Panc1 (cell line): Measurements from ENCODE around the gene GLT1D1. TPM values are rescaled to one million over a fixed set of nuclear protein-coding genes. Genes with fewer than 3 reads are reported as not detected.

Experiments
- ATAC-seq: fragments of 200-7000 bp; cut with Tn5 transposase; 2 replicates; pipeline ENCODE4 v1.9.1; 2020; ENCODE audit warnings: mild to moderate bottlenecking, moderate library complexity
- BruUV-seq: library from RNA; stranded (reverse); fragments of 400-500 nt; replicated peaks from 2 replicates; lab custom pipeline; 2021; lab: Mats Ljungman, UMichigan
- CTCF ChIA-PET: fragments of 300-600 bp; sonication (Branson Sonifier 250); formaldehyde crosslinking; loops from one replicate; lab custom pipeline; 2022; ENCODE audit warnings: antibody characterized with exemption; lab: Charles Lee
- POLR2A ChIA-PET: fragments of 300-600 bp; sonication (Branson Sonifier 250); formaldehyde crosslinking; loops from one replicate; lab custom pipeline; 2022; ENCODE audit warnings: antibody characterized with exemption; lab: Charles Lee
- DNase-seq: peaks from one replicate; pipeline ENCODE4 v3.0.0-alpha.2; 2010; ENCODE audit warnings: low read depth, low spot score
- H3K27ac ChIP-seq: 2 replicates; pipeline ENCODE4 v1.5.1; 2011; ENCODE audit warnings: mild to moderate bottlenecking, low read length, inconsistent platforms
- H3K27me3 ChIP-seq: fragments of 200-500 bp; sonication (Bioruptor generic); 2 replicates; pipeline ENCODE4 v1.6.0; 2014; ENCODE audit warnings: low read length, inconsistent platforms; ENCODE audit not compliant: control insufficient read depth, insufficient read depth
- H3K36me3 ChIP-seq: fragments of 200-500 bp; sonication (Bioruptor generic); 2 replicates; pipeline ENCODE4 v1.5.1; 2014; ENCODE audit warnings: inconsistent platforms, mild to moderate bottlenecking, low read length, moderate library complexity; ENCODE audit not compliant: control insufficient read depth, insufficient read depth
- H3K4me1 ChIP-seq: 2 replicates; pipeline ENCODE4 v1.5.1; 2011; ENCODE audit warnings: inconsistent platforms, mild to moderate bottlenecking, low read length, moderate library complexity; ENCODE audit not compliant: control insufficient read depth, insufficient read depth
- H3K4me3 ChIP-seq, 2 experiments: 2 replicates each; pipeline ENCODE4 v1.5.1; 2011 to 2012; ENCODE audit warnings: low read depth in 2 of 2, low read length in 2 of 2, mild to moderate bottlenecking in 2 of 2, inconsistent platforms in 1 of 2, moderate library complexity in 1 of 2
- H3K9me3 ChIP-seq: fragments of 200-500 bp; sonication (Bioruptor generic); 2 replicates; pipeline ENCODE4 v1.5.1; 2014; ENCODE audit warnings: low read depth, mild to moderate bottlenecking, inconsistent platforms, low read length, moderate library complexity; ENCODE audit not compliant: control insufficient read depth, insufficient read depth
- POLR2AphosphoS5 ChIP-seq: IDR thresholded peaks from 2 replicates; pipeline ENCODE4 v1.6.1; 2012; ENCODE audit warnings: mild to moderate bottlenecking, low read depth, low read length, moderate library complexity
- REST ChIP-seq, 2 experiments: IDR thresholded peaks; 2 replicates each; pipeline ENCODE4 v1.6.1; 2011 to 2012; ENCODE audit warnings: low read depth in 2 of 2, control low read depth in 1 of 2, low read length in 1 of 2, mild to moderate bottlenecking in 1 of 2, moderate library complexity in 1 of 2; ENCODE audit not compliant: insufficient read depth in 1 of 2
- SIN3A ChIP-seq: IDR thresholded peaks from 2 replicates; pipeline ENCODE4 v1.6.1; 2012; ENCODE audit warnings: low read depth, mild to moderate bottlenecking, low read length, moderate library complexity, borderline replicate concordance; ENCODE audit not compliant: insufficient read depth
- TCF7L2 ChIP-seq: IDR thresholded peaks from 2 replicates; pipeline ENCODE4 v1.6.1; 2011; ENCODE audit warnings: mild to moderate bottlenecking, low read depth, low read length, inconsistent platforms
- in situ Hi-C: cut with HindIII; loops from 2 replicates; pipeline ENCODE4 v1.10.0; 2016; ENCODE audit warnings: low sequenced_read_pairs, low pct_unique_long_range_greater_than_20kb
- intact Hi-C: fragments of 100-400 bp; cut with micrococcal nuclease; formaldehyde crosslinking; loops from one replicate; pipeline ENCODE4 v1.10.0; 2022; ENCODE audit not compliant: unreplicated experiment
- total RNA-seq: library from RNA; stranded (reverse); gene quantifications from one replicate; pipeline ENCODE4 v1.2.1, GENCODE V29; 2021; ENCODE audit not compliant: unreplicated experiment
- TF ChIP-seq, protein P1 (sequence below): fragments of 450-650 bp; IDR thresholded peaks from 2 replicates; pipeline ENCODE4 v1.5.1; 2017; ENCODE audit warnings: mild to moderate bottlenecking

The GLT1D1 gene
- total RNA-seq, 1 experiment from 2014 or later, result not detected

GRCh38 chr12:128959901-128960300 lies 106.6 kb downstream of the GLT1D1 start:
- in situ Hi-C loops (no loop called here), intact Hi-C loops (no loop called here)
- no peak for DNase-seq
- ChIA-PET POLR2A (no interaction called here), CTCF (interaction anchor here (0.6 kb wide), 1 partner anchor 35 kb away, joined by 4 read pairs; no protein-coding TSS in a partner anchor)
- TF ChIP-seq SIN3A (no peak), TCF7L2 (no peak), POLR2AphosphoS5 (no peak), REST (IDR thresholded peaks at IDR 0.05; ENCODE audit: insufficient read depth in 1 of 2, low read depth in 2 of 2, low read length in 1 of 2) (no peak)
- TF ChIP-seq, protein P1, sequence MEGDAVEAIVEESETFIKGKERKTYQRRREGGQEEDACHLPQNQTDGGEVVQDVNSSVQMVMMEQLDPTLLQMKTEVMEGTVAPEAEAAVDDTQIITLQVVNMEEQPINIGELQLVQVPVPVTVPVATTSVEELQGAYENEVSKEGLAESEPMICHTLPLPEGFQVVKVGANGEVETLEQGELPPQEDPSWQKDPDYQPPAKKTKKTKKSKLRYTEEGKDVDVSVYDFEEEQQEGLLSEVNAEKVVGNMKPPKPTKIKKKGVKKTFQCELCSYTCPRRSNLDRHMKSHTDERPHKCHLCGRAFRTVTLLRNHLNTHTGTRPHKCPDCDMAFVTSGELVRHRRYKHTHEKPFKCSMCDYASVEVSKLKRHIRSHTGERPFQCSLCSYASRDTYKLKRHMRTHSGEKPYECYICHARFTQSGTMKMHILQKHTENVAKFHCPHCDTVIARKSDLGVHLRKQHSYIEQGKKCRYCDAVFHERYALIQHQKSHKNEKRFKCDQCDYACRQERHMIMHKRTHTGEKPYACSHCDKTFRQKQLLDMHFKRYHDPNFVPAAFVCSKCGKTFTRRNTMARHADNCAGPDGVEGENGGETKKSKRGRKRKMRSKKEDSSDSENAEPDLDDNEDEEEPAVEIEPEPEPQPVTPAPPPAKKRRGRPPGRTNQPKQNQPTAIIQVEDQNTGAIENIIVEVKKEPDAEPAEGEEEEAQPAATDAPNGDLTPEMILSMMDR, result no peak
- no TSS peak for BruUV-seq
- no peaks in the 10 kb centered on the region for H3K4me1 ChIP-seq
- no peak for ATAC-seq
- no peak overlapping the region for H3K4me3 ChIP-seq
- peaks cover 17% of the 10 kb centered on the region for H3K27me3 ChIP-seq
- no peak overlapping the region for H3K27ac ChIP-seq
- H3K9me3 ChIP-seq, result no peaks in the 10 kb centered on the region
- H3K36me3 ChIP-seq, result no peaks in the 10 kb centered on the region

- in situ Hi-C loops (no loop called here), intact Hi-C loops (no loop called here)
- CTCF ChIA-PET, result interaction anchor here (0.7 kb wide), 1 partner anchor 1066 kb away, joined by 3 read pairs; no protein-coding TSS in a partner anchor
Measured at GRCh38 chr12:128961308-128961902, 108.1 kb downstream of the GLT1D1 start.

More at GRCh38 chr12:128961308-128961902, 108.1 kb downstream of the GLT1D1 start:
- H3K27me3 ChIP-seq, result peaks cover 9% of the 10 kb centered on the region
- DNase-seq (no peak), ATAC-seq (no peak)
- H3K9me3 ChIP-seq, result no peaks in the 10 kb centered on the region
- no peak for TF ChIP-seq POLR2AphosphoS5
- TF ChIP-seq, protein P1, result no peak
- TF ChIP-seq TCF7L2, result no peak
- no TSS peak for BruUV-seq
- POLR2A ChIA-PET, result no interaction called here
- H3K4me1 ChIP-seq, result no peaks in the 10 kb centered on the region
- no peak overlapping the region for H3K4me3 ChIP-seq
- H3K27ac ChIP-seq, result no peak overlapping the region
- H3K36me3 ChIP-seq, result no peaks in the 10 kb centered on the region
